Measurements from ENCODE around the gene HTT.

DNA sequence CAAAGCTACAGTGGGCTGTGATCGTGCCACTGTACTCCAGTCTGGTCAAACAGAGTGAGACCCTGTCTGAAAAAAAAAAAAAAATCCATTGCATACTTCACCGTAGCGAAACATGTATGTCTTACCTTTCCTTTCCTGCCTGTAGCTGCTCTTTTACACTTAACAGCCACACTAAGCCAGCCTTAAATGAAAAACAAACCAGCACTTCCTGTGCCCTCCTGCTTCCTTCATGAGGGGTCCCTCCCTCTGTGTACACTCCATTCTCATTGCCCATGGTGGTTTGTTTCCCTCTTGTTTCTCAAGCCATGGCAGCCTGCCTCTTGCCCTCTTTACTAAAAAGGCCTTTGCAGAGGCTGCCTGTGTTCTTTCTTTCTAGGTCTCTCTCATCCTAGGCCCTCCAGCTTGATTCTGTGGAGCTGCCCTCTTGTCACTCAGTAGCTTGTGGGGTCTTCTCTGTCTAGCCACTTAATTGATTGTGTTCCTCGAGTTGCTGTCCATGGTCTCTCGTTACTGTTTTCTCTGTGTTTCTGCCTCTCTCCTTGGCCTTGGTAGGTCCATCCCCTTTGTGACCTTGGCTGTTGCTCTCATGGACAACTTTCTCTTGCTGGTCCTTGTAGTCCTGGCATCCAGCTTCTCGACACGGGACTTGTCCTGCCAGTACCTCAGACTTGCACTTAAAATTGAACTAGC, 122.3 kb downstream of the HTT start:
- TF ChIP-seq EZH2 (IDR thresholded peaks at IDR 0.05; ENCODE audit: insufficient read depth, low read length), result no peak
- TF ChIP-seq, protein P1, sequence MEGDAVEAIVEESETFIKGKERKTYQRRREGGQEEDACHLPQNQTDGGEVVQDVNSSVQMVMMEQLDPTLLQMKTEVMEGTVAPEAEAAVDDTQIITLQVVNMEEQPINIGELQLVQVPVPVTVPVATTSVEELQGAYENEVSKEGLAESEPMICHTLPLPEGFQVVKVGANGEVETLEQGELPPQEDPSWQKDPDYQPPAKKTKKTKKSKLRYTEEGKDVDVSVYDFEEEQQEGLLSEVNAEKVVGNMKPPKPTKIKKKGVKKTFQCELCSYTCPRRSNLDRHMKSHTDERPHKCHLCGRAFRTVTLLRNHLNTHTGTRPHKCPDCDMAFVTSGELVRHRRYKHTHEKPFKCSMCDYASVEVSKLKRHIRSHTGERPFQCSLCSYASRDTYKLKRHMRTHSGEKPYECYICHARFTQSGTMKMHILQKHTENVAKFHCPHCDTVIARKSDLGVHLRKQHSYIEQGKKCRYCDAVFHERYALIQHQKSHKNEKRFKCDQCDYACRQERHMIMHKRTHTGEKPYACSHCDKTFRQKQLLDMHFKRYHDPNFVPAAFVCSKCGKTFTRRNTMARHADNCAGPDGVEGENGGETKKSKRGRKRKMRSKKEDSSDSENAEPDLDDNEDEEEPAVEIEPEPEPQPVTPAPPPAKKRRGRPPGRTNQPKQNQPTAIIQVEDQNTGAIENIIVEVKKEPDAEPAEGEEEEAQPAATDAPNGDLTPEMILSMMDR (IDR thresholded peaks at IDR 0.05; ENCODE audit: insufficient read depth, low read depth, low read length), result no peak

Measured in astrocyte (in vitro differentiated cells and primary cell).